GM18858 (cell line): ENCODE data around the gene CHID1.

Source experiments
- ATAC-seq: cut with Tn5 transposase; IDR thresholded peaks from one replicate; pipeline ENCODE4 v1.9.1; 2021; ENCODE audit not compliant: unreplicated experiment

Gene CHID1

GRCh38 chr11:888310-889212, 22.0 kb downstream of the CHID1 start:
- no peak for ATAC-seq

GRCh38 chr11:887589-887988, 23.0 kb downstream of the CHID1 start:
- no peak for ATAC-seq

GRCh38 chr11:886568-886967, 24.0 kb downstream of the CHID1 start:
- no peak for ATAC-seq

- ATAC-seq: no peak
Measured at GRCh38 chr11:884578-885070, 26.0 kb downstream of the CHID1 start.

- ATAC-seq: no peak
Measured at GRCh38 chr11:883527-883926, 27.1 kb downstream of the CHID1 start.

GRCh38 chr11:882596-882995, 28.0 kb downstream of the CHID1 start:
- ATAC-seq: no peak

GRCh38 chr11:880447-880846, 30.2 kb downstream of the CHID1 start:
- no peak for ATAC-seq

DNA sequence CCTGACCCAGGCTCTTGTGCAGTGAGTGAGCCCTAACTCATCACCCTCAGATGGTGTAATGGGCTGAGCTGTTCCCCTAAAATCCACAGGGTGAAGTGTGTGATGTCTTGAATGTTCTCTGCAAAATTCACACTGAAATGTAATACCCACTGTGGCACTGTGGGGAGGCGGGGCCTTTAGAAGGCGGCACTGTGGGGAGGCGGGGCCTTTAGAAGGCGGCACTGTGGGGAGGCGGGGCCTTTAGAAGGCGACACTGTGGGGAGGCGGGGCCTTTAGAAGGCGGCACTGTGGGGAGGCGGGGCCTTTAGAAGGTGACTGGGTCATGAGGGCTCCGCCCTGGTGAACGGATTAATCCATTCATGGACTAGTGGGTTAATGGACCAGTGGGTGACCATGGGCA, 33.0 kb downstream of the CHID1 start:
- ATAC-seq: no peak

DNA sequence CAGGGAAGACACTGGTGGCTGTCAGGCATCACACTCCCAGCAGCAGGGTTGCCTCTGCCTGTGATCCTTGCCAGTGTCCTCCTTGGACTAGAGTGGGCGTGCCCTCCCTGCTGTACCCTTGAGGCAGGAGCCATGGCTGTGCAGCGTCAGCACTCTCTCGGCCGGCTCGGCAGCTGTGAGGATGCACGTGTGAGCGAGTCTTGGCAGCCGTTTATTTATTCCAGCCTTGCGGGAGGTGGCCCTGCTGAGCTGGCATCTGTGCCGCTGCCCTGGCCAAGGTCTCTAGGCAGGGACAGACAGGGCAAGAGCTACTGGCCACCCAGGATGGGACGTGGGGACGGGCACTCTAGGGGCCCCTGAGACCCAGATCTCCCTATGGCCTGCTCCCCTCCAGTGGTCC, 34.1 kb downstream of the CHID1 start:
- no peak for ATAC-seq

DNA sequence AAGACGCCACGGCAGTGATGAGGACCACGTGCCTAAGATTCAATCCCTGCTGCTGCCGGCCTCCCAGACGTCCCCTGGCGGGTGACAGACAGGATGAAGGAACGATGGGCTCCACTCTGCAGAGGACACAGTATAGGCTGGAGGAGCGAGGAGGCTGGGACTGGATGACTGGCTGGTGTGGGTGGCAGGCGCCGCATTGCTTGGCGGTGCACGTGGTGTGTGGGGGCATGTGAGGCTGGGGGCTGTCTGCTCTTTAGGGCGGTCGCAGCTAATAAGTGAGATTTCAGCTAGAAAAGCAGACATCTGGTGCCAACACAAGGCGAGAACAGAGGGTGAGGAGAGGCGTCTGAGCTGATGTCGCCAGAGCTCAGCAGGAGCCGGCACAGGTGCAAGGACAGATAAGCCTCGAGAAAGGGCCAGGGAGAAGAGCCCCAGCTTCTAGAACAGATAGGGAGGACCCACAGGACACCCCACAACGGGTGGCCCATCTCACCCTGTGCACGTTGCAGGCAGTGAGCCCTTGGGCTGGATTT, 34.8 kb downstream of the CHID1 start:
- no peak for ATAC-seq

DNA sequence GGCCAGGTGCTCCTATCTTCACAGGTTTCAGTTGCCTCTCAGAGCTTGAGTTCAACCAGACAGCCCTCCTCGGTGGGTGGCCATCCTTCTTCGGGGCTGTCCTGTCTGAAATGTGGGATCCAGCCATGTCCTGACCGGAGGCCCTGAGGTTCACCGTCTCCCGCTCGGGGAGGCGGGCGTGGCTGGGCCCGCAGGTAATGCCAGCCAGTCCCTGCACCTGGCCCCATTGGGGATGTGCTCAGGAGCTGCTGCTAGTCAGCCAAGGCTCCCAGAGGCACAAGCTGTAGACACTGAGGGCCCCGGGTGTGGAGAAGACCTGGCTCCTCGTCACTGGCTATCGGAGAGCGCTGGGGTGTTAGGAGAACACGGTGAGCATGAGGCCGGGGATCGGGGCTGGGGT, 35.4 kb downstream of the CHID1 start:
- ATAC-seq: no peak

DNA sequence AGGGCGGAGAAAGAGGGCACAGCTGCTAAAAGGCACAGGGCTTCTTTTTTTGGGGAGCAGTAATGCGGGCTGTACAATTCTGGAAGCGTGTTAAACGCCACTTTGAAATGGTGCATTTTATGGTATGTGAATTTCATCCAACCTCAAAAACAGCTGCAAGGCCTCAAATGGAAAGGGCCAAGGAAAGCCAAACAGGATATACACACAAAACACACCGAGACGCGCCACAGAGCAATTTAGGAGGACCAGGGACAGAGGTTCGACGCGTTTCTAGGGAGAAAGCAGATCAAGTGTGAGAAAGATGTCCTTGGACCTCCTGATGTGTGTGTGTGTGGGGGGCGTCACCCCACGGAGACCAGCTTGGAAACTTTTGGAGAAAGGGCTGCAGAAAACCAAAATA, 36.9 kb downstream of the CHID1 start:
- no peak for ATAC-seq

DNA sequence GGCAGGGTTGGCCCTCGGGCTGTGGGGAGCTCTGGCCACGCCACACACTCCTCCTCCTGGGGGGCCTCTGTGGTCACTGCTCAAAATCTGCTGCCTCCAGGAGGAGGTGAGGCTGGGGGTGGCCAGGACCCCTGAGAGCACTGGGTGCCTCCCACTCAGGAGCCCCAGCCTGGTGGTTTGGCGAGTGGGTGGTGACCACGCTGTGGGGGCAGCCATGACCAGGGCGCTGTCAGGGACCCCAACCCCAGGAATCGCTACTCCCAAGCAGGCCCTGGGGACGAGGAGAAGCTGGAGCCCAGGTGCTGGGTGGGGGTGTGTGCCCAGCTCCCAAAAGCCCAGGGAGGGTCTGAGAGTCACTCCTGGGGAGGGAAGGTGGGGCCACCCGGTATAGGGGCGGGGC, 37.8 kb downstream of the CHID1 start:
- ATAC-seq: no peak

DNA sequence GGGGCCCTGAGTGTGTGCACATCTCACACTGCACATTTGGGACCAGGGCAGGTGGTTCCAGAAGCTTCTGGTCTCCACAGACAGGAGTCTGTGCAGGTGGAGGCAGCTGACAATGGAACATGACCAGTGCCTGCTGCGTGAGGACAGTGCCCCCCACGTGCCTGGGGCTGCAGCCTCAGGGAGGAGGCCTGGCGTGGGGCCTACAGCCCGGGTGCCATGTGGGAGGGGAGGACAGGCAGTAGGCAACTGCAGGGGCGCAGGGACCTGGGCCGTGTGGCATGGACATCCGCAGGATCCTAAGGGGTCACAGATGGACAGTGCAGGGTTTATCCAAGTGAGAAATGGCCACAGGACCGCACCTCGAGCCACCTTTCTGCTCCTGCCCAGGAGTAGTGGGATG, 39.1 kb downstream of the CHID1 start:
- no peak for ATAC-seq

- ATAC-seq: no peak
Measured at GRCh38 chr11:870418-870817, 40.2 kb downstream of the CHID1 start.

- ATAC-seq: no peak
Measured at GRCh38 chr11:870127-870413, 40.5 kb downstream of the CHID1 start.

GRCh38 chr11:869399-870126, 41.0 kb downstream of the CHID1 start:
- no peak for ATAC-seq

GRCh38 chr11:868802-869201, 41.8 kb downstream of the CHID1 start:
- ATAC-seq: no peak

DNA sequence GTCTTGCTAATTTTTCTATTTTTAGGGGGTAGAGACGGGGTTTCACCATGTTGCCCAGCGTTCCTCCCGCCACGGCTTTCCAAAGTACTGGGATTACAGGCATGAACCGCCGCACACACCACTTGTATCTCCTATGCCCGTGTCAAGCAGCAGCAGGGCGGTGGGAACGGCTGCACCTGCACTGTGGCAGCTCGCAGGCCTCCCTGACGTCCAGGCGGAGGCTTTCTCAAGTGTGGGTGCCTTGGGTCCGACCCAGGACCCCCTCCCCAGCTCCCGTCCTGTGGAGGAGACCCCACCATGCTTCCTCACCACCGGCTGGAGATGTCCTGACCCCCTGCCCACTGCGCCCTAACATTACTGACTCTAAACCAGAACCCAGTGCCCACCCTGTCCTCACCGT, 42.2 kb downstream of the CHID1 start:
- ATAC-seq: no peak

GRCh38 chr11:867856-868358, 42.7 kb downstream of the CHID1 start:
- no peak for ATAC-seq

- ATAC-seq: no peak
Measured at GRCh38 chr11:866481-866880, 44.1 kb downstream of the CHID1 start.
